ENCODE data around the gene NOP16.

The NOP16 gene

GRCh38 chr5:176361437-176362232 lies 26.8 kb downstream of the NOP16 start, which contains the start of gene KIAA1191:
KIAA1191 (minus strand) TSS chr5:176361764; CDS start chr5:176359508, 2,256 bp downstream.
- Mint-ChIP-seq H3K4me1 (peaks cover 38% of the 10 kb centered on the region), H3K27ac (peak within 1 kb of the TSS; percentile 95), H3K36me3 (peaks cover 48% of the 10 kb centered on the region), H3K4me3 (peak within 1 kb of the TSS; percentile 90), H3K9me3 (no peaks in the 10 kb centered on the region)
- ATAC-seq (peak; percentile 94), DNase-seq (ENCODE audit: low spot score in 2 of 2) (peak; percentile 90 to 96)

GRCh38 chr5:176360894-176361436 lies 27.4 kb downstream of the NOP16 start:
- Mint-ChIP-seq H3K4me3 (peak overlapping the region; percentile 90), H3K9me3 (no peaks in the 10 kb centered on the region), H3K4me1 (peaks cover 34% of the 10 kb centered on the region), H3K27ac (peak overlapping the region; percentile 95), H3K36me3 (peaks cover 51% of the 10 kb centered on the region)
- ATAC-seq: peak; percentile 0
- DNase-seq (ENCODE audit: low spot score in 2 of 2): no peak

- Mint-ChIP-seq H3K4me1 (peaks cover 35% of the 10 kb centered on the region), H3K9me3 (no peaks in the 10 kb centered on the region), H3K36me3 (peaks cover 64% of the 10 kb centered on the region), H3K27ac (no peak overlapping the region), H3K4me3 (peak overlapping the region; percentile 90)
- ATAC-seq: no peak
- no peak for DNase-seq (ENCODE audit: low spot score in 2 of 2)
Observed at GRCh38 chr5:176359658-176360057, 28.7 kb downstream of the NOP16 start.

GRCh38 chr5:176356179-176356566 lies 32.2 kb downstream of the NOP16 start:
- no peak for ATAC-seq
- no peak overlapping the region for H3K27ac Mint-ChIP-seq
- H3K36me3 Mint-ChIP-seq: peaks cover 90% of the 10 kb centered on the region
- H3K4me1 Mint-ChIP-seq: peaks cover 39% of the 10 kb centered on the region
- no peaks in the 10 kb centered on the region for H3K9me3 Mint-ChIP-seq
- no peak for DNase-seq (ENCODE audit: low spot score in 2 of 2)
- no peak overlapping the region for H3K4me3 Mint-ChIP-seq

- ATAC-seq (no peak), DNase-seq (ENCODE audit: low spot score in 2 of 2) (no peak)
- H3K36me3 Mint-ChIP-seq: peaks cover 92% of the 10 kb centered on the region
- H3K4me1 Mint-ChIP-seq: peaks cover 39% of the 10 kb centered on the region
- no peaks in the 10 kb centered on the region for H3K9me3 Mint-ChIP-seq
- no peak overlapping the region for H3K27ac Mint-ChIP-seq
- H3K4me3 Mint-ChIP-seq: no peak overlapping the region
Observed at GRCh38 chr5:176355400-176356178, 32.8 kb downstream of the NOP16 start.

- no peak overlapping the region for H3K4me3 Mint-ChIP-seq
- ATAC-seq (no peak), DNase-seq (ENCODE audit: low spot score in 2 of 2) (no peak)
- H3K36me3 Mint-ChIP-seq: peaks cover 100% of the 10 kb centered on the region
- H3K27ac Mint-ChIP-seq: peak overlapping the region; percentile 80
- no peaks in the 10 kb centered on the region for H3K9me3 Mint-ChIP-seq
- peaks cover 39% of the 10 kb centered on the region for H3K4me1 Mint-ChIP-seq
Observed at GRCh38 chr5:176353533-176353932, 34.9 kb downstream of the NOP16 start.

- Mint-ChIP-seq H3K27ac (peak overlapping the region; percentile 80), H3K4me1 (peaks cover 32% of the 10 kb centered on the region), H3K9me3 (no peaks in the 10 kb centered on the region), H3K4me3 (no peak overlapping the region), H3K36me3 (peaks cover 100% of the 10 kb centered on the region)
- no peak for ATAC-seq
- DNase-seq (ENCODE audit: low spot score in 2 of 2): no peak
Observed at GRCh38 chr5:176352116-176352878, 36.1 kb downstream of the NOP16 start.

- ATAC-seq: no peak
- H3K4me3 Mint-ChIP-seq: no peak overlapping the region
- DNase-seq (ENCODE audit: low spot score in 2 of 2): no peak
- peaks cover 29% of the 10 kb centered on the region for H3K4me1 Mint-ChIP-seq
- peaks cover 100% of the 10 kb centered on the region for H3K36me3 Mint-ChIP-seq
- H3K9me3 Mint-ChIP-seq: no peaks in the 10 kb centered on the region
- peak overlapping the region; percentile 80 for H3K27ac Mint-ChIP-seq
Observed at GRCh38 chr5:176350416-176350815, 38.0 kb downstream of the NOP16 start.

GRCh38 chr5:176342766-176343458 lies 45.5 kb downstream of the NOP16 start:
- Mint-ChIP-seq H3K4me1 (no peaks in the 10 kb centered on the region), H3K27ac (peak overlapping the region; percentile 36), H3K9me3 (no peaks in the 10 kb centered on the region), H3K4me3 (no peak overlapping the region), H3K36me3 (peaks cover 41% of the 10 kb centered on the region)
- DNase-seq (ENCODE audit: low spot score in 2 of 2): no peak
- ATAC-seq: no peak

GRCh38 chr5:176342158-176342483 lies 46.3 kb downstream of the NOP16 start:
- no peaks in the 10 kb centered on the region for H3K9me3 Mint-ChIP-seq
- H3K4me3 Mint-ChIP-seq: no peak overlapping the region
- no peak for DNase-seq (ENCODE audit: low spot score in 2 of 2)
- peak overlapping the region; percentile 36 for H3K27ac Mint-ChIP-seq
- peaks cover 40% of the 10 kb centered on the region for H3K36me3 Mint-ChIP-seq
- no peak for ATAC-seq
- H3K4me1 Mint-ChIP-seq: no peaks in the 10 kb centered on the region

- DNase-seq (ENCODE audit: low spot score in 2 of 2): no peak
- ATAC-seq: no peak
- H3K9me3 Mint-ChIP-seq: no peaks in the 10 kb centered on the region
- H3K4me3 Mint-ChIP-seq: no peak overlapping the region
- H3K36me3 Mint-ChIP-seq: peaks cover 35% of the 10 kb centered on the region
- H3K4me1 Mint-ChIP-seq: no peaks in the 10 kb centered on the region
- H3K27ac Mint-ChIP-seq: peak overlapping the region; percentile 36
Observed at GRCh38 chr5:176341325-176342157, 46.9 kb downstream of the NOP16 start.

- peaks cover 12% of the 10 kb centered on the region for H3K36me3 Mint-ChIP-seq
- no peak overlapping the region for H3K4me3 Mint-ChIP-seq
- ATAC-seq (no peak), DNase-seq (ENCODE audit: low spot score in 2 of 2) (no peak)
- H3K9me3 Mint-ChIP-seq: no peaks in the 10 kb centered on the region
- peak overlapping the region; percentile 3 for H3K27ac Mint-ChIP-seq
- H3K4me1 Mint-ChIP-seq: no peaks in the 10 kb centered on the region
Observed at GRCh38 chr5:176339304-176339703, 49.1 kb downstream of the NOP16 start.

GRCh38 chr5:176337913-176338312 lies 50.5 kb downstream of the NOP16 start:
- H3K9me3 Mint-ChIP-seq: peaks cover 6% of the 10 kb centered on the region

More at GRCh38 chr5:176337913-176338312, 50.5 kb downstream of the NOP16 start:
- DNase-seq (ENCODE audit: low spot score in 2 of 2): no peak
- H3K36me3 Mint-ChIP-seq: peaks cover 11% of the 10 kb centered on the region
- H3K27ac Mint-ChIP-seq: no peak overlapping the region
- no peak overlapping the region for H3K4me3 Mint-ChIP-seq
- H3K4me1 Mint-ChIP-seq: no peaks in the 10 kb centered on the region
- no peak for ATAC-seq

Measured in stimulated activated effector memory CD8-positive, alpha-beta T cell treated with anti-CD3 and anti-CD28 coated beads, Interleukin-12 subunit alpha, Interleukin-12 subunit beta, amount 100 ng/mL, for 72 hours (primary cell).